Thyroid gland (tissue), 4 donors: ENCODE data around the gene EHD4. TPM values are rescaled to one million over a fixed set of nuclear protein-coding genes. Genes with fewer than 3 reads are reported as not detected.

Source experiments
- DNase-seq, 2 donors: peaks; one replicate each; pipeline ENCODE4 v3.0.0-alpha.2; 2019
- H3K27ac ChIP-seq, 3 donors: fragments of 200-600 bp; sonication (generic); 1 replicate in 2 of 3; 2 replicates in 1 of 3; pipeline ENCODE4 v1.5.1; 2016 to 2019; ENCODE audit warnings: mild to moderate bottlenecking in 1 of 3, moderate library complexity in 1 of 3
- H3K27me3 ChIP-seq: fragments of 200-600 bp; sonication (generic); one replicate; pipeline ENCODE4 v1.5.1; 2019
- H3K36me3 ChIP-seq, 2 donors: fragments of 200-600 bp; sonication (generic); one replicate each; pipeline ENCODE4 v1.5.1; 2016 to 2019
- H3K4me1 ChIP-seq, 2 donors: fragments of 200-600 bp; sonication (generic); one replicate each; pipeline ENCODE4 v1.5.1; 2017 to 2019
- H3K4me3 ChIP-seq, 3 donors: fragments of 200-600 bp; sonication (generic); replicated peaks in 1 of 3; 1 replicate in 2 of 3; 2 replicates in 1 of 3; pipeline ENCODE4 v1.5.1; 2016; ENCODE audit warnings: mild to moderate bottlenecking in 1 of 3
- H3K9me3 ChIP-seq: fragments of 200-600 bp; sonication (generic); one replicate; pipeline ENCODE4 v1.5.1; 2017
- CTCF ChIP-seq, 6 experiments: fragments of 200-600 bp in 3 of 6; fragments of 450-650 bp in 3 of 6; sonication (generic) in 3 of 6; IDR thresholded peaks; one replicate each; pipeline ENCODE4 v1.5.1; 2016 to 2019; ENCODE audit warnings: antibody characterized with exemption in 6 of 6, mild to moderate bottlenecking in 2 of 6, inconsistent platforms in 1 of 6, moderate library complexity in 1 of 6
- POLR2A ChIP-seq, 2 donors: fragments of 450-650 bp; IDR thresholded peaks; one replicate each; pipeline ENCODE4 v1.6.1; 2017; ENCODE audit warnings: antibody characterized with exemption in 2 of 2, mild to moderate bottlenecking in 2 of 2, moderate library complexity in 1 of 2
- WGBS, 2 donors: methylation state at CpG; one replicate each; pipeline ENCODE4 v1.1.5; 2017; 5-methylcytosine and 5-hydroxymethylcytosine counted together
- intact Hi-C: fragments of 100-400 bp; cut with DNase I; formaldehyde crosslinking; loops from one replicate; pipeline ENCODE4 v1.15.1; 2023
- total RNA-seq, 4 donors: library from RNA; depleted of rRNA; stranded (reverse); fragments of >200 nt; gene quantifications; one replicate each; pipeline ENCODE4 v1.2.3, GENCODE V29; 2016

The EHD4 gene
- total RNA-seq, 4 donors from 2014 or later = 29.7 to 66.7 (median 37.9) TPM

- Histone ChIP-seq H3K4me1 (peaks cover 5 to 29% of the 10 kb centered on the region in 2 donors), H3K27ac (peak overlapping the region in 2 of 3 donors; percentile 18 to 62), H3K9me3 (no peaks in the 10 kb centered on the region), H3K4me3 (no peak overlapping the region), H3K27me3 (no peaks in the 10 kb centered on the region), H3K36me3 (peaks cover 0 to 5% of the 10 kb centered on the region in 2 donors)
- WGBS, 2 donors = 74 to 75% methylated on average over 8 of the region's 8 CpGs
- intact Hi-C loops = no loop called here
- DNase-seq = peak in 1 of 2 donors; percentile 52
- TF ChIP-seq POLR2A (IDR thresholded peaks at IDR 0.05) (no peak), CTCF (IDR thresholded peaks at IDR 0.05) (no peak)
Measured at GRCh38 chr15:41944313-41944940, 27.9 kb downstream of the EHD4 start.

GRCh38 chr15:41943543-41944312 lies 28.6 kb downstream of the EHD4 start:
- WGBS, 2 donors = 90 to 96% methylated on average over 6 of the region's 6 CpGs
- H3K27me3 ChIP-seq = no peaks in the 10 kb centered on the region
- H3K36me3 ChIP-seq = peaks cover 0 to 5% of the 10 kb centered on the region in 2 donors
- peak overlapping the region in 2 of 3 donors; percentile 18 to 62 for H3K27ac ChIP-seq
- no peak overlapping the region for H3K4me3 ChIP-seq
- H3K9me3 ChIP-seq = no peaks in the 10 kb centered on the region
- no peak for DNase-seq
- no peak for TF ChIP-seq CTCF (IDR thresholded peaks at IDR 0.05)
- no peak for TF ChIP-seq POLR2A (IDR thresholded peaks at IDR 0.05)
- H3K4me1 ChIP-seq = peaks cover 5 to 23% of the 10 kb centered on the region in 2 donors
- intact Hi-C loops = no loop called here

GRCh38 chr15:41942886-41943285 lies 29.5 kb downstream of the EHD4 start:
- no peak for DNase-seq
- Histone ChIP-seq H3K4me3 (no peak overlapping the region), H3K27ac (peak overlapping the region in 2 of 3 donors; percentile 18 to 22), H3K36me3 (peaks cover 0 to 5% of the 10 kb centered on the region in 2 donors), H3K4me1 (peaks cover 5 to 23% of the 10 kb centered on the region in 2 donors), H3K9me3 (no peaks in the 10 kb centered on the region), H3K27me3 (no peaks in the 10 kb centered on the region)
- 75 to 87% methylated on average over 7 of the region's 7 CpGs for WGBS, 2 donors
- TF ChIP-seq CTCF (IDR thresholded peaks at IDR 0.05) (no peak), POLR2A (IDR thresholded peaks at IDR 0.05) (no peak)
- intact Hi-C loops = no loop called here

GRCh38 chr15:41941644-41942415 lies 30.5 kb downstream of the EHD4 start:
- TF ChIP-seq POLR2A (IDR thresholded peaks at IDR 0.05) (no peak), CTCF (IDR thresholded peaks at IDR 0.05) (no peak)
- Histone ChIP-seq H3K4me1 (peaks cover 5 to 20% of the 10 kb centered on the region in 2 donors), H3K27ac (no peak overlapping the region), H3K4me3 (no peak overlapping the region), H3K27me3 (no peaks in the 10 kb centered on the region), H3K36me3 (peaks cover 0 to 5% of the 10 kb centered on the region in 2 donors), H3K9me3 (no peaks in the 10 kb centered on the region)
- intact Hi-C loops = no loop called here
- WGBS, 2 donors = 84 to 86% methylated on average over 22 of the region's 22 CpGs
- no peak for DNase-seq
